ENCODE results near the gene CALR. TPM values are rescaled to one million over a fixed set of nuclear protein-coding genes. Genes with fewer than 3 reads are reported as not detected.
A peak's percentile ranks its signal among the peaks of the same experiment; 100 is the strongest.

CALR gene
- total RNA-seq, 3 donors from 2014 or later (not counting 1 experiment from before 2014, with no cell fraction given) = 588 to 813 (median 763) TPM

DNA sequence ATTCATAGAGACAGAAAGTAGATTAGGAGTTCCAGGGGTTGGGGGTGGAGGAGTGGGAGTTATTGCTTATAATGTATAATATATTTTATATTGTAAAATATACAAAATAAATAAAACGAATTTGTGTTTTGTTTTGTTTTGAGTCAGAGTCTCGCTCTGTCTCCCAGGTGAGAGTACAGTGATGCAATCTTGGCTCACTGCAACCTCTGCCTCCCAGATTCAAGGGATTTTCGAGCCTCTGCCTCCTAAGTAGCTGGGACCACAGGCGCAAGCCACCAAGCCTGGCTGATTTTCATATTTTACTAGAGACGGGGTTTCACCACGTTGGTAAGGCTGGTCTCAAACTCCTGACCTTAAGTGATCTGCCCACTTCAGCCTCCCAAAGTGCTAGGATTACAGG lies 21.1 kb downstream of the CALR start:
- intact Hi-C loops (cut with micrococcal nuclease) = no loop called here
- no peaks in the 10 kb centered on the region for H3K9me3 ChIP-seq (ENCODE audit: control insufficient read depth, insufficient read depth, low read length)
- no peaks in the 10 kb centered on the region for H3K36me3 ChIP-seq (ENCODE audit: control insufficient read depth, insufficient read depth, low read length)
- H3K4me3 Mint-ChIP-seq = no peak overlapping the region
- H3K36me3 Mint-ChIP-seq = no peaks in the 10 kb centered on the region
- no peaks in the 10 kb centered on the region for H3K27me3 ChIP-seq (ENCODE audit: control insufficient read depth, insufficient read depth, low read length)
- no peak overlapping the region for H3K4me3 ChIP-seq (ENCODE audit: low read length)
- H3K4me1 ChIP-seq (ENCODE audit: control insufficient read depth, insufficient read depth, low read length) = peaks cover 17% of the 10 kb centered on the region
- TF ChIP-seq, protein P1, sequence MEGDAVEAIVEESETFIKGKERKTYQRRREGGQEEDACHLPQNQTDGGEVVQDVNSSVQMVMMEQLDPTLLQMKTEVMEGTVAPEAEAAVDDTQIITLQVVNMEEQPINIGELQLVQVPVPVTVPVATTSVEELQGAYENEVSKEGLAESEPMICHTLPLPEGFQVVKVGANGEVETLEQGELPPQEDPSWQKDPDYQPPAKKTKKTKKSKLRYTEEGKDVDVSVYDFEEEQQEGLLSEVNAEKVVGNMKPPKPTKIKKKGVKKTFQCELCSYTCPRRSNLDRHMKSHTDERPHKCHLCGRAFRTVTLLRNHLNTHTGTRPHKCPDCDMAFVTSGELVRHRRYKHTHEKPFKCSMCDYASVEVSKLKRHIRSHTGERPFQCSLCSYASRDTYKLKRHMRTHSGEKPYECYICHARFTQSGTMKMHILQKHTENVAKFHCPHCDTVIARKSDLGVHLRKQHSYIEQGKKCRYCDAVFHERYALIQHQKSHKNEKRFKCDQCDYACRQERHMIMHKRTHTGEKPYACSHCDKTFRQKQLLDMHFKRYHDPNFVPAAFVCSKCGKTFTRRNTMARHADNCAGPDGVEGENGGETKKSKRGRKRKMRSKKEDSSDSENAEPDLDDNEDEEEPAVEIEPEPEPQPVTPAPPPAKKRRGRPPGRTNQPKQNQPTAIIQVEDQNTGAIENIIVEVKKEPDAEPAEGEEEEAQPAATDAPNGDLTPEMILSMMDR (IDR thresholded peaks at IDR 0.05) = no peak
- DNase-seq = no peak
- 69% methylated on average over 6 of the region's 6 CpGs for WGBS (ENCODE audit: insufficient coverage)
- H3K27ac ChIP-seq (ENCODE audit: low read length) = no peak overlapping the region
- H3K9me3 Mint-ChIP-seq = no peaks in the 10 kb centered on the region
- no peak for ATAC-seq
- H3K27me3 Mint-ChIP-seq (ENCODE audit: low read depth in 2 of 2) = peaks cover 0 to 2% of the 10 kb centered on the region in 2 donors
- H3K27ac Mint-ChIP-seq = no peak overlapping the region
- H3K4me1 Mint-ChIP-seq = peaks cover 18 to 21% of the 10 kb centered on the region in 2 donors

DNA sequence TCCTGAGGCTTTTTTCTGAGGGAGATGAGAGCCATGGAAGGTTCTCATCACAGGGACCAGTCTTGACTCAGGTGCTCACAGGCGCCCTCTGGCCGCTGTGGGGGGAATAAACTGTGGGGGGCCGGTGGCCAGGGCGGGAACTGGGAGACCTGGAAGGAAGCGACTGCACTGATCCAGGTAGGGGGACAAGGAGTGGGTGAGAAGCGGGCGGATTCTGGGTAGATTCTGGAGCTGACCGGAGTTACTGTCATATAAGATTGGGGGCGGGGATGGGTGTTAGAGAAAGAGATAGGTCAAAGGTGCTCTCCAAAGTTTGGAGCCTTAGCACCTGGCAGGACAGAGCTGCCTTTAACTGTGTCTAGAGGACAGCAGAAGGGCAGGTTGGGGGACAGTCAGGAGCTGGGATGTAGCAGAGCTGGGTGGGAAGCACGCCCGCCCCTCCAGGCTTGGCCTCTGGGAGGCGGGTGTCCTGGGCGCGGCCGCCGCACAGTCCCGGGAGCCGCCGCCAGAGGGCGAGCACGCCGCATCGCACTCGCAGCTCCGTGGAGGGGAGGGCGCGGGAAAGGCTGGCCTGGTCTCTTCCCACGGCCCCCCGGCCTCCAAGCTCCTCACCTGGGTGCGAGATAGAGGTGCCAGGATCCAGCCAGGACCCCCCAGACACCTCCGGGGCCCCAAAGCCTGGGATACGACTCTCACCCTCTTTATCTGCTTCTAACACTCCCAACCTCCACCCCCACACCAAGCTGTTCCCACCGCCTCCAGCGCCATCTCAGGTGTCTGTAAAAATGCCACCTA lies 26.8 kb downstream of the CALR start:
- Histone ChIP-seq H3K36me3 (ENCODE audit: control insufficient read depth, insufficient read depth, low read length) (no peaks in the 10 kb centered on the region), H3K4me1 (ENCODE audit: control insufficient read depth, insufficient read depth, low read length) (peaks cover 11% of the 10 kb centered on the region), H3K27me3 (ENCODE audit: control insufficient read depth, insufficient read depth, low read length) (no peaks in the 10 kb centered on the region), H3K4me3 (ENCODE audit: low read length) (peak overlapping the region; percentile 38), H3K27ac (ENCODE audit: low read length) (no peak overlapping the region), H3K9me3 (ENCODE audit: control insufficient read depth, insufficient read depth, low read length) (no peaks in the 10 kb centered on the region)
- Mint-ChIP-seq H3K4me3 (peak overlapping the region; percentile 89), H3K27me3 (ENCODE audit: low read depth in 2 of 2) (peaks cover 0 to 2% of the 10 kb centered on the region in 2 donors), H3K4me1 (peaks cover 5 to 12% of the 10 kb centered on the region in 2 donors), H3K27ac (peak overlapping the region in 1 of 2 donors; percentile 82), H3K9me3 (no peaks in the 10 kb centered on the region), H3K36me3 (no peaks in the 10 kb centered on the region)
- intact Hi-C loops (cut with micrococcal nuclease) = loop anchor here (1.0 kb wide), 1 partner anchor 80 kb away; no protein-coding TSS in a partner anchor
- ATAC-seq (peak; percentile 94 to 96 (median 96)), DNase-seq (peak; percentile 86 to 88)
- TF ChIP-seq, protein P1 (IDR thresholded peaks at IDR 0.05) = peak; percentile 98
- under 1% methylated on average over 34 of the region's 34 CpGs for WGBS (ENCODE audit: insufficient coverage)

GRCh38 chr19:12965812-12966135 lies 27.4 kb downstream of the CALR start:
- TF ChIP-seq, protein P1 (IDR thresholded peaks at IDR 0.05) = no peak
- Histone ChIP-seq H3K27me3 (ENCODE audit: control insufficient read depth, insufficient read depth, low read length) (no peaks in the 10 kb centered on the region), H3K36me3 (ENCODE audit: control insufficient read depth, insufficient read depth, low read length) (no peaks in the 10 kb centered on the region), H3K4me3 (ENCODE audit: low read length) (no peak overlapping the region), H3K27ac (ENCODE audit: low read length) (no peak overlapping the region), H3K9me3 (ENCODE audit: control insufficient read depth, insufficient read depth, low read length) (no peaks in the 10 kb centered on the region), H3K4me1 (ENCODE audit: control insufficient read depth, insufficient read depth, low read length) (peaks cover 11% of the 10 kb centered on the region)
- Mint-ChIP-seq H3K4me3 (no peak overlapping the region), H3K27ac (peak overlapping the region in 1 of 2 donors; percentile 82), H3K27me3 (ENCODE audit: low read depth in 2 of 2) (peaks cover 0 to 2% of the 10 kb centered on the region in 2 donors), H3K9me3 (no peaks in the 10 kb centered on the region), H3K36me3 (no peaks in the 10 kb centered on the region), H3K4me1 (peaks cover 5 to 12% of the 10 kb centered on the region in 2 donors)
- no peak for ATAC-seq
- 74% methylated on average over 6 of the region's 8 CpGs for WGBS (ENCODE audit: insufficient coverage)
- intact Hi-C loops (cut with micrococcal nuclease) = loop anchor here (1.0 kb wide), 1 partner anchor 80 kb away; no protein-coding TSS in a partner anchor
- DNase-seq = no peak
